Mesothelial cell of epicardium (in vitro differentiated cells): ENCODE data around the gene AKIRIN2. TPM values are rescaled to one million over a fixed set of nuclear protein-coding genes. Genes with fewer than 3 reads are reported as not detected.
"Not testable (repeated sequence)": the region's sequence is repeated elsewhere in the genome, so short reads cannot be mapped to it uniquely, and the experiment has no call there.

ENCODE experiments used
- DNase-seq, 2 experiments: peaks; one replicate each; pipeline ENCODE4 v3.0.0; 2021; ENCODE audit warnings: low spot score in 2 of 2; ENCODE audit not compliant: unreplicated experiment in 2 of 2
- H3K27ac Mint-ChIP-seq: 2 replicates; pipeline ENCODE4 v1.8.0; 2021; ENCODE audit warnings: mixed read lengths
- H3K27me3 Mint-ChIP-seq: 2 replicates; pipeline ENCODE4 v1.8.0; 2021; ENCODE audit warnings: low read depth, mixed read lengths
- H3K36me3 Mint-ChIP-seq: 2 replicates; pipeline ENCODE4 v1.8.0; 2021; ENCODE audit warnings: mixed read lengths
- H3K4me1 Mint-ChIP-seq: 2 replicates; pipeline ENCODE4 v1.8.0; 2021; ENCODE audit warnings: mixed read lengths
- H3K4me3 Mint-ChIP-seq: 2 replicates; pipeline ENCODE4 v1.8.0; 2021; ENCODE audit warnings: mild to moderate bottlenecking, moderate library complexity, mixed read lengths
- H3K9me3 Mint-ChIP-seq: 2 replicates; pipeline ENCODE4 v1.8.0; 2021; ENCODE audit warnings: mixed read lengths
- CTCF ChIP-seq: fragments of 200-600 bp; sonication (generic); IDR thresholded peaks from one replicate; pipeline ENCODE4 v1.5.0; 2021; ENCODE audit warnings: antibody characterized with exemption; ENCODE audit not compliant: unreplicated experiment
- total RNA-seq: library from RNA; stranded (reverse); gene quantifications from 3 replicates; pipeline ENCODE4 v1.2.1, GENCODE V29; 2021

The AKIRIN2 gene
- total RNA-seq, 1 donor from 2014 or later, result 88.1 TPM

GRCh38 chr6:87701344-87701675, 723 bp downstream of the AKIRIN2 start:
- Mint-ChIP-seq H3K9me3 (no peaks in the 10 kb centered on the region), H3K4me1 (peaks cover 42% of the 10 kb centered on the region), H3K4me3 (peak overlapping the region; percentile 98), H3K27me3 (no peaks in the 10 kb centered on the region), H3K27ac (peak overlapping the region; percentile 98), H3K36me3 (no peaks in the 10 kb centered on the region)
- no peak for TF ChIP-seq CTCF
- peak; percentile 31 to 62 for DNase-seq

DNA sequence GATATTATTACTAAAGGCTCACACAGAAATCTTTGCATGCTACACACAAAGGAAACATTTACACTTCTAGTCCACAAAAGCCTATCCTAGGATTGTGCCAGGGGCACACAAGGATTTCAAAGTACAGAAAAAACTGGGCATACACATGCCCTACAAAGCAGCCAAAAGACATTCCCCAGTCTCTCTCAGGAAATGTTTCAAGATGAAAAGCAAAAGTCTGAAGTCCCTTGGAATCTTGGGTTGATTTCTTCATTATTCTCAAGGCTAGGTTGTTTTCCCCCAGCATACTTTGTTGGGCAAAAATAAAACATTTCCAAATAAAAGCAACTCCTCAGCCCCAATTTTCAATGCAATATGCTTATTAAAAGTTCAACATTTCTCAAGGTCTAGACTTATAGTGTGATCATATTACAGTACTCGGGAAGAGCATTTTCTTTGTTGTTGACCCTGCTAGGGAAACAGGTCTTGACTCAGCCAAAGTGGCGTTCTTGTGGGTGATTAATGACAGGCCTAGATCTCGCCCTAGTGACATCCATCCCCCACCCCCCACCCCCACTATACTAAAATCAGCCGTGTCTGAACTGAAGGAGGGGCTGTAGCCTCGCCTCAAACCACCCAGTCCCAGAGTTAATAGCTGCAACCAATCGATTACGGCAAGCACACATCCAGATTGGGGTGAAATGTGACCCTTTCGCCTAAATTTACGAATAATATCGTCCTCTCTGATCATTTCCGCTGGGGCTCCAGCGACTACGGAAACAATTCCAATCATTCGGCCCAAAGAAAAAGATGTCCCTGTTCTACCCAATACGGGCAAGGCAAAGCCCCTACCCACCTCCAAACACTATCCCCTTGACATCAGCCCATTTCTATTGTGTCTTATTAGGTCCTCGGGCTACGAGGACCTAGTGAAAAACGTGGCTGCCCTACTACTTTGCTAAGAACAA, 1.4 kb downstream of the AKIRIN2 start:
- DNase-seq, result no peak
- Mint-ChIP-seq H3K27ac (peak overlapping the region; percentile 98), H3K9me3 (no peaks in the 10 kb centered on the region), H3K4me1 (peaks cover 49% of the 10 kb centered on the region), H3K27me3 (no peaks in the 10 kb centered on the region), H3K36me3 (no peaks in the 10 kb centered on the region), H3K4me3 (peak overlapping the region; percentile 98)
- TF ChIP-seq CTCF, result no peak

DNA sequence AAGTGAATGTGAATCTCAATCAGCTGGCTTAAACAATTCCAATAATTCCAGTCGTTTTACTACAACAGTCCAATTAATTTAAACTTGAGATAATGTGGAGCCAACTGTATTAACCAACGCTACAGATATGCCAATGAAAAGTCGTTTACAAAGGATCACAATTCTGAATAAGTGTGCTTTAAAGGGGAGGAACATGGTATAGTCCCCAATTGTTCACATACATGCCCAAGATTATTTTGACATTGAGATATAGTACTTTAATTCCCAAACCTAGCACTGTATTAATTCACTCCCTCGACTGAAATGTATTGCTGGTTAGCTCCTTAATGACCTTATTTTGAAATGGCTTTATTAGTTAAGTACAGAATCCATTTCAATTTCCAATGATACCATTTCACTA, 2.5 kb downstream of the AKIRIN2 start:
- H3K4me3 Mint-ChIP-seq, result peak overlapping the region; percentile 98
- no peaks in the 10 kb centered on the region for H3K27me3 Mint-ChIP-seq
- peak overlapping the region; percentile 98 for H3K27ac Mint-ChIP-seq
- H3K36me3 Mint-ChIP-seq, result no peaks in the 10 kb centered on the region
- H3K9me3 Mint-ChIP-seq, result no peaks in the 10 kb centered on the region
- H3K4me1 Mint-ChIP-seq, result peaks cover 53% of the 10 kb centered on the region
- DNase-seq, result no peak
- TF ChIP-seq CTCF, result no peak

DNA sequence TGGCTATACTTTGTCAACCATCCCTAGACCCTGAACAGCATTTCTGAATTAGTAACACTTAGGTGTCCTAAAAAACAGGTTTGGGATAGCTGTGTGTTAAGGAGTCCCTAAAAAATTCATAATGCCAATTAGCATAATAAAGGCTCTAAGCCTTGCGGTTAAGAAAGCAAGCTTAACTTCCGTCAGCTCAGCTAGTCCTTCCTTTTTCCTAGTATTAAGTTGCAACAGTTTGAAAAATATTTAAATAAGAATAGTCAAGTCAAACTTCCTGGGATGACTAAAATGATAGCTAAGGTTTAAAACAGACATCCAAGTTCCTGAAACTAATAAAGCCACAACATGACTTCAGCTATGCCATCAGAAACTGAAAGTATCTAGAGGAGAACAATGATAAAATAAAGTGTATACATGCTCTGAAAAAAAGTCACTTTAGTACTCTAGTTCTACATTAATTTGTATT, 3.5 kb downstream of the AKIRIN2 start:
- H3K27me3 Mint-ChIP-seq, result no peaks in the 10 kb centered on the region
- no peaks in the 10 kb centered on the region for H3K9me3 Mint-ChIP-seq
- peaks cover 62% of the 10 kb centered on the region for H3K4me1 Mint-ChIP-seq
- TF ChIP-seq CTCF, result no peak
- no peak for DNase-seq
- no peaks in the 10 kb centered on the region for H3K36me3 Mint-ChIP-seq
- H3K4me3 Mint-ChIP-seq, result peak overlapping the region; percentile 98
- H3K27ac Mint-ChIP-seq, result peak overlapping the region; percentile 91

GRCh38 chr6:87697581-87698546, 4.2 kb downstream of the AKIRIN2 start:
- no peaks in the 10 kb centered on the region for H3K36me3 Mint-ChIP-seq
- peak overlapping the region; percentile 98 for H3K4me3 Mint-ChIP-seq
- DNase-seq, result no peak
- no peak for TF ChIP-seq CTCF
- H3K9me3 Mint-ChIP-seq, result no peaks in the 10 kb centered on the region
- no peaks in the 10 kb centered on the region for H3K27me3 Mint-ChIP-seq
- H3K27ac Mint-ChIP-seq, result peak overlapping the region; percentile 91
- H3K4me1 Mint-ChIP-seq, result peaks cover 62% of the 10 kb centered on the region

DNA sequence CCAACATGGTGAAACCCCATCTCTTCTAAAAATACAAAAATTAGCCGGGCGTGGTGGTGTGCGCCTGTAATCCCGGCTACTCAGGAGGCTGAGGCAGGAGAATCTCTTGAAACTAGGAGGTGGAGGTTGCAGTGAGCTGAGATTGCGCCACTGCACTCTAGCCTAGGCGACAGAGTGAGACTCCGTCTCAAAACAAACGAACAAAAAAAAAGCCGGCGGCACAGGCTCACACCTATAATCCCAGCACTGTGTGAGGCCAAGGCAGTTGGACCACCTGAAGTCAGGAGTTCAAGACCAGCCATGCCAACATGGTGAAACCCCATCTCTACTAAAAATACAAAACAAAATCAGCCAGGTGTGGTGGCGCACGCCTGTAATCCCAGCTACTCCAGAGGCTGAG, 5.2 kb downstream of the AKIRIN2 start:
- H3K4me3 Mint-ChIP-seq, H3K36me3 Mint-ChIP-seq, DNase-seq, H3K27me3 Mint-ChIP-seq, H3K9me3 Mint-ChIP-seq, H3K27ac Mint-ChIP-seq: not testable (repeated sequence)
- peaks cover 64% of the 10 kb centered on the region for H3K4me1 Mint-ChIP-seq
